ENCODE data around the gene GNAI3.

GNAI3 gene

DNA sequence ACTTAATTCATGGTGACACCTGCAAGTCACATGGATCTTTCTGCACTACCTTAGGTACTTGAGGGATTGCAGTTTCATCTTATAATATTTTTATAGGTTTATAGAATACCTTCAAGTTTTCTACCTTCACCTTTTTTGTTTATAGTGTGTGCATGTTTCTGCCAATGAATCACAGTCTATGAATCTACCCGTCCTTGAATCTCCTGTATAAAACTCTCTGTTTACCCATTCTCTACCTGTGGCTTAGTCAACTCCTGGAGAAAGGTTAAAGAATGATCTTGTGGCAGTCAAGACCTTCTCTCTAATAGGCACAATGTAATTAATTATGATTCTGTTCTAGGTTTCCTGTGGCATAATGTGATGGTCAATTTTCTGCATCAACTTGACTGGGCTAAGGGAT lies 116.3 kb downstream of the GNAI3 start:
- no peak for DNase-seq

DNA sequence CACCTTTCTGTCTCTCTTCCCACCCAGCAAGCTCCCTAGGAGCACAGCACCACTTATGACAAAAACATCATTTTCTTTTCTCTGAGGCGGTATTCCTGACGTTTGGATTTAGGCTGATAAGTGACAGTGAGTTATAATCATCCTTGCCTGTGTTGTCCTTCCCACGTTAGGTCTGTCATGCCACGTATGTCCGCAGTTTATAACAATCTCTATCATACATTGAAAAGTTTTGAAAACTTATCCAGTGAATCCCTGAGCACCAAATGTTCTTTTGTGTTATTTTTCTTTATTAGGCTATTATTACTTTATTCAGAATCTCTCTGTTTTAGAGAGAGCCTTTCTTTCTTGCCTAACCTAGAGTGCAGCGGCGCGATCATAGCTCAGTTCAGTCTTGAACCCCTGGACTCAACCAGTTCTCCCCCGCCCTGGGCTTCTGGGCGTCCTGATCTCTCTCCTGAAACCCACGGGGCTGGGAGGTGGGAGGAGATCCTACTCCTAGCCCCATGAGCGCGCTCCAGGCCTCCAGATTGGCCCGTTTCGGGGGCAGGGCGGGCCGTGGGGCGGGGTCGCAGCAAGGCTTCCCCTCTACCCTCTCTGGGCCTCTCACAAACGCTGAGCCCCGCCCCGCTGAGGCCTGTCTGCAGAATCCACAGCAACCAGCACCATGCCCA lies 119.2 kb downstream of the GNAI3 start, which contains the start of gene GSTM2:
TSS of gene GSTM2 (plus strand) at position 606 of the 671 bp plus-strand sequence. CDS start at position 665, 59 bp downstream.
- peak; percentile 97 for DNase-seq
